ENCODE results near the gene TAX1BP1. TPM values are rescaled to one million over a fixed set of nuclear protein-coding genes. Genes with fewer than 3 reads are reported as not detected.

Gene TAX1BP1
- total and polyA plus RNA-seq, 2 of the 13 experiments (the other 11 are each of a cell fraction or from before 2014, with no cell fraction given), result 95.2 to 98.9 TPM

DNA sequence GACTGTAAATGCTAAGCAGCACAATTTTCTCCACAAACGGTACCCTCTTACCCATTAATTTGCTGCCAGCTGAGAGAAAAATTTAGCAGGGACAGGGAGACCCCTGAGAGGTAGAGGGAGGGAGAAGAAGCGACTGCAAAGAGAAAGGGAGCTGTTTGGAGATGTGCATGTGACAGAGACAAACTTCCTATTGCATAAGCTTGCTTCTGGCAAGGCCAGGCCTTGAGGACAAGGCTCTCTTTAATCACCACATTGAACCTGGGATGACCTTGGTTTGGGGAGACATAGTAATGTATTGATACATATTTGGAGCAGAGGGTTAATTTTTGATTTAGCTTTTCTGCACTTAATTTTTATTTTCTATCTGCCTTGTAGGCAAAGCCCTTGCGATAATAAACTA lies 46.2 kb upstream of the TAX1BP1 start (continued):
- no peak for TF ChIP-seq REL (CRISPR knock-in tag; conservative IDR thresholded peaks at IDR 0.05)
- peak; percentile 43; the same call in 1 of the 2 replicates for TF ChIP-seq ISL2 (CRISPR knock-in tag; IDR thresholded peaks at IDR 0.05)
- no peak for TF ChIP-seq MED8 (CRISPR knock-in tag; IDR thresholded peaks at IDR 0.05; ENCODE audit: insufficient replicate concordance)
- no peak for TF ChIP-seq ZNF550 (CRISPR knock-in tag; IDR thresholded peaks at IDR 0.05; ENCODE audit: borderline replicate concordance)
- TF ChIP-seq CBFB (CRISPR knock-in tag; IDR thresholded peaks at IDR 0.05), result no peak
- no peak for TF ChIP-seq ZNF224 (CRISPR knock-in tag; IDR thresholded peaks at IDR 0.05)
- no peak for TF ChIP-seq TEAD2 (CRISPR knock-in tag; IDR thresholded peaks at IDR 0.05)
- TF ChIP-seq YEATS2 (CRISPR knock-in tag; IDR thresholded peaks at IDR 0.05; ENCODE audit: borderline replicate concordance), result peak; percentile 19; the same call in 1 of the 2 replicates
- peak; percentile 71 for TF ChIP-seq FOSL2 (CRISPR knock-in tag; IDR thresholded peaks at IDR 0.05)
- no peak for TF ChIP-seq CHD2 (IDR thresholded peaks at IDR 0.05; ENCODE audit: low read depth, low read length)
- TF ChIP-seq ZNF788 (CRISPR knock-in tag; IDR thresholded peaks at IDR 0.05; ENCODE audit: borderline replicate concordance), result no peak; the same call in 1 of the 2 replicates
- TF ChIP-seq, protein P1, sequence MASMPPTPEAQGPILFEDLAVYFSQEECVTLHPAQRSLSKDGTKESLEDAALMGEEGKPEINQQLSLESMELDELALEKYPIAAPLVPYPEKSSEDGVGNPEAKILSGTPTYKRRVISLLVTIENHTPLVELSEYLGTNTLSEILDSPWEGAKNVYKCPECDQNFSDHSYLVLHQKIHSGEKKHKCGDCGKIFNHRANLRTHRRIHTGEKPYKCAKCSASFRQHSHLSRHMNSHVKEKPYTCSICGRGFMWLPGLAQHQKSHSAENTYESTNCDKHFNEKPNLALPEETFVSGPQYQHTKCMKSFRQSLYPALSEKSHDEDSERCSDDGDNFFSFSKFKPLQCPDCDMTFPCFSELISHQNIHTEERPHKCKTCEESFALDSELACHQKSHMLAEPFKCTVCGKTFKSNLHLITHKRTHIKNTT (CRISPR knock-in tag; IDR thresholded peaks at IDR 0.05), result no peak
- no peak for TF ChIP-seq TRIM24 (CRISPR knock-in tag; IDR thresholded peaks at IDR 0.05)
- no peak for TF ChIP-seq ZNF83 (CRISPR knock-in tag; IDR thresholded peaks at IDR 0.05; ENCODE audit: borderline replicate concordance)
- peak; percentile 38; the same call in 1 of the 2 replicates for TF ChIP-seq POLR2G (IDR thresholded peaks at IDR 0.05; ENCODE audit: low read depth, low read length)
- peak; percentile 92 for TF ChIP-seq NCOA2 (CRISPR knock-in tag; IDR thresholded peaks at IDR 0.05)
- TF ChIP-seq NR2F6 (IDR thresholded peaks at IDR 0.05), result peak; percentile 35; the same call in 1 of the 2 replicates
- peak; percentile 67 for TF ChIP-seq NR2F6 (CRISPR knock-in tag; IDR thresholded peaks at IDR 0.05)
- TF ChIP-seq FOXA1 (IDR thresholded peaks at IDR 0.05), result no peak
- TF ChIP-seq FOXA1 (CRISPR knock-in tag; IDR thresholded peaks at IDR 0.05), result peak; percentile 48
- TF ChIP-seq ZNF607 (CRISPR knock-in tag; IDR thresholded peaks at IDR 0.05; ENCODE audit: borderline replicate concordance), result no peak
- TF ChIP-seq, protein P2, sequence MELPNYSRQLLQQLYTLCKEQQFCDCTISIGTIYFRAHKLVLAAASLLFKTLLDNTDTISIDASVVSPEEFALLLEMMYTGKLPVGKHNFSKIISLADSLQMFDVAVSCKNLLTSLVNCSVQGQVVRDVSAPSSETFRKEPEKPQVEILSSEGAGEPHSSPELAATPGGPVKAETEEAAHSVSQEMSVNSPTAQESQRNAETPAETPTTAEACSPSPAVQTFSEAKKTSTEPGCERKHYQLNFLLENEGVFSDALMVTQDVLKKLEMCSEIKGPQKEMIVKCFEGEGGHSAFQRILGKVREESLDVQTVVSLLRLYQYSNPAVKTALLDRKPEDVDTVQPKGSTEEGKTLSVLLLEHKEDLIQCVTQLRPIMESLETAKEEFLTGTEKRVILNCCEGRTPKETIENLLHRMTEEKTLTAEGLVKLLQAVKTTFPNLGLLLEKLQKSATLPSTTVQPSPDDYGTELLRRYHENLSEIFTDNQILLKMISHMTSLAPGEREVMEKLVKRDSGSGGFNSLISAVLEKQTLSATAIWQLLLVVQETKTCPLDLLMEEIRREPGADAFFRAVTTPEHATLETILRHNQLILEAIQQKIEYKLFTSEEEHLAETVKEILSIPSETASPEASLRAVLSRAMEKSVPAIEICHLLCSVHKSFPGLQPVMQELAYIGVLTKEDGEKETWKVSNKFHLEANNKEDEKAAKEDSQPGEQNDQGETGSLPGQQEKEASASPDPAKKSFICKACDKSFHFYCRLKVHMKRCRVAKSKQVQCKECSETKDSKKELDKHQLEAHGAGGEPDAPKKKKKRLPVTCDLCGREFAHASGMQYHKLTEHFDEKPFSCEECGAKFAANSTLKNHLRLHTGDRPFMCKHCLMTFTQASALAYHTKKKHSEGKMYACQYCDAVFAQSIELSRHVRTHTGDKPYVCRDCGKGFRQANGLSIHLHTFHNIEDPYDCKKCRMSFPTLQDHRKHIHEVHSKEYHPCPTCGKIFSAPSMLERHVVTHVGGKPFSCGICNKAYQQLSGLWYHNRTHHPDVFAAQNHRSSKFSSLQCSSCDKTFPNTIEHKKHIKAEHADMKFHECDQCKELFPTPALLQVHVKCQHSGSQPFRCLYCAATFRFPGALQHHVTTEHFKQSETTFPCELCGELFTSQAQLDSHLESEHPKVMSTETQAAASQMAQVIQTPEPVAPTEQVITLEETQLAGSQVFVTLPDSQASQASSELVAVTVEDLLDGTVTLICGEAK (IDR thresholded peaks at IDR 0.05), result no peak
- TF ChIP-seq, protein P2 (CRISPR knock-in tag; IDR thresholded peaks at IDR 0.05), result no peak
